SK-N-SH (cell line): ENCODE measurements around the gene FGF19.

Source experiments
- EP300 ChIP-seq, 2 experiments: IDR thresholded peaks; 2 replicates each; pipeline versions ENCODE4 v1.4.0 to v1.6.1; 2012; ENCODE audit warnings: borderline replicate concordance in 1 of 2, low read depth in 1 of 2, low read length in 1 of 2
- EZH2phosphoT487 ChIP-seq: fragments of 200-600 bp; sonication (generic); IDR thresholded peaks from 2 replicates; pipeline ENCODE4 v1.6.1; 2017; ENCODE audit warnings: low read depth, mixed run types, mild to moderate bottlenecking, antibody characterized with exemption, moderate library complexity, borderline replicate concordance
- FOXJ3 ChIP-seq: sonication (generic); formaldehyde crosslinking; IDR thresholded peaks from 2 replicates; pipeline ENCODE4 v1.5.1; 2020; ENCODE audit warnings: mild to moderate bottlenecking, missing genetic modification reagents
- FOXM1 ChIP-seq: IDR thresholded peaks from 2 replicates; pipeline ENCODE4 v1.4.0; 2012; ENCODE audit warnings: low read depth, mild to moderate bottlenecking
- GATA2 ChIP-seq: sonication (generic); formaldehyde crosslinking; IDR thresholded peaks from 2 replicates; pipeline ENCODE4 v1.5.0; 2020; ENCODE audit warnings: mild to moderate bottlenecking, missing genetic modification reagents
- POLR2AphosphoS5 ChIP-seq: IDR thresholded peaks from 2 replicates; pipeline ENCODE4 v1.6.1; 2012; ENCODE audit warnings: low read depth, low read length
- RFX5 ChIP-seq: IDR thresholded peaks from 2 replicates; pipeline ENCODE4 v1.6.1; 2012; ENCODE audit warnings: mild to moderate bottlenecking, improper control_type of control experiment, low read length
- TEAD4 ChIP-seq: IDR thresholded peaks from 2 replicates; pipeline ENCODE4 v1.4.0; 2012; ENCODE audit warnings: mild to moderate bottlenecking, borderline replicate concordance; ENCODE audit not compliant: insufficient read depth
- TF ChIP-seq, protein P1 (sequence below): fragments of 200-600 bp; sonication (generic); IDR thresholded peaks from 2 replicates; pipeline ENCODE4 v1.6.1; 2017; ENCODE audit warnings: antibody characterized with exemption, mild to moderate bottlenecking, moderate library complexity
- TF ChIP-seq, protein P2 (sequence below): IDR thresholded peaks from 2 replicates; pipeline ENCODE4 v1.4.0; 2012; ENCODE audit warnings: low read depth
- TF ChIP-seq, protein P3 (sequence below): IDR thresholded peaks from 2 replicates; pipeline ENCODE4; 2012
- TF ChIP-seq, protein P4 (sequence below): IDR thresholded peaks from 2 replicates; pipeline ENCODE4 v1.4.0; 2012; ENCODE audit warnings: low read depth, borderline replicate concordance
- TF ChIP-seq, protein P5 (sequence below): IDR thresholded peaks from 2 replicates; pipeline ENCODE4 v1.4.0; 2012; ENCODE audit warnings: low read depth, borderline replicate concordance
- TF ChIP-seq, protein P6 (sequence below): IDR thresholded peaks from 2 replicates; pipeline ENCODE4 v1.6.1; 2012; ENCODE audit warnings: mild to moderate bottlenecking, low read depth, low read length, moderate library complexity

DNA sequence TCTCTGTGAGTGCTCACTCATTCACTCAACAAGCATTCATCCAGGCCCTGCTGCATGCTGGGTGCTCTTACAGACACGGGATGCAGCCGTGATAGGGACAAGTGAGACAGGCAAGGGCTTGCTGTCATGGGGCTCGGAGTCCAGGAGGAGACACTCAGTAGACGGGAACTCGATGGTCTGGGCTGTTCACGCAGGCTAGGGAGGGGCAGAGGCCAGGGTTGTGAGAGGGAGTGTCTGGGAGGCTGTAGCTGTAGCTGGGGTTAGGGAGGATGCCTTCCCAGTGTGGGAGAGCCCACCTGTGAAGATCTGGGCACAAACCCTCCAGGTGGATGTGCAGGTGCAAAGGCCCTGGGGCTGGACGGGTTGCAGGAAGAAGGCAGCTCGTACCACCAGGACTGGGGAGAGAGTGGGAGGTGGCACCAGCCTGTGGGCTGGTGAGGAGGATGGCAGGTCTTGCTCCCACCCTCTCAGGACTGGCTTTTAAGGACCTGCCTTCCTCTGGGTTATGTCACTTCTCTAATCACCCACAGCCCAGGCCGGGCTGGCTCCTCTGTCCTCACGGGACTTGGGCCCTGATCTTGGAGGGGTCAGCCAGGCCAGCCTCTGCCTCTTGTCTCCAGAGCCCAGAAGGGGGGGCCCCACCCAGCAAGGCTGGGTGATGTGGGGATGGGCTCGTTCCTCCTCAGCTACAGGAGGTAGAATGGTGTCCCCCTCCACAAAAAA, 47.2 kb upstream of the FGF19 start:
- TF ChIP-seq, protein P1, sequence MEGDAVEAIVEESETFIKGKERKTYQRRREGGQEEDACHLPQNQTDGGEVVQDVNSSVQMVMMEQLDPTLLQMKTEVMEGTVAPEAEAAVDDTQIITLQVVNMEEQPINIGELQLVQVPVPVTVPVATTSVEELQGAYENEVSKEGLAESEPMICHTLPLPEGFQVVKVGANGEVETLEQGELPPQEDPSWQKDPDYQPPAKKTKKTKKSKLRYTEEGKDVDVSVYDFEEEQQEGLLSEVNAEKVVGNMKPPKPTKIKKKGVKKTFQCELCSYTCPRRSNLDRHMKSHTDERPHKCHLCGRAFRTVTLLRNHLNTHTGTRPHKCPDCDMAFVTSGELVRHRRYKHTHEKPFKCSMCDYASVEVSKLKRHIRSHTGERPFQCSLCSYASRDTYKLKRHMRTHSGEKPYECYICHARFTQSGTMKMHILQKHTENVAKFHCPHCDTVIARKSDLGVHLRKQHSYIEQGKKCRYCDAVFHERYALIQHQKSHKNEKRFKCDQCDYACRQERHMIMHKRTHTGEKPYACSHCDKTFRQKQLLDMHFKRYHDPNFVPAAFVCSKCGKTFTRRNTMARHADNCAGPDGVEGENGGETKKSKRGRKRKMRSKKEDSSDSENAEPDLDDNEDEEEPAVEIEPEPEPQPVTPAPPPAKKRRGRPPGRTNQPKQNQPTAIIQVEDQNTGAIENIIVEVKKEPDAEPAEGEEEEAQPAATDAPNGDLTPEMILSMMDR = no peak
- TF ChIP-seq, protein P2, sequence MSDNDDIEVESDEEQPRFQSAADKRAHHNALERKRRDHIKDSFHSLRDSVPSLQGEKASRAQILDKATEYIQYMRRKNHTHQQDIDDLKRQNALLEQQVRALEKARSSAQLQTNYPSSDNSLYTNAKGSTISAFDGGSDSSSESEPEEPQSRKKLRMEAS = no peak
- TF ChIP-seq, protein P3, sequence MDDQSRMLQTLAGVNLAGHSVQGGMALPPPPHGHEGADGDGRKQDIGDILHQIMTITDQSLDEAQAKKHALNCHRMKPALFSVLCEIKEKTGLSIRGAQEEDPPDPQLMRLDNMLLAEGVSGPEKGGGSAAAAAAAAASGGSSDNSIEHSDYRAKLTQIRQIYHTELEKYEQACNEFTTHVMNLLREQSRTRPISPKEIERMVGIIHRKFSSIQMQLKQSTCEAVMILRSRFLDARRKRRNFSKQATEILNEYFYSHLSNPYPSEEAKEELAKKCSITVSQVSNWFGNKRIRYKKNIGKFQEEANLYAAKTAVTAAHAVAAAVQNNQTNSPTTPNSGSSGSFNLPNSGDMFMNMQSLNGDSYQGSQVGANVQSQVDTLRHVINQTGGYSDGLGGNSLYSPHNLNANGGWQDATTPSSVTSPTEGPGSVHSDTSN = no peak
- TF ChIP-seq, protein P4, sequence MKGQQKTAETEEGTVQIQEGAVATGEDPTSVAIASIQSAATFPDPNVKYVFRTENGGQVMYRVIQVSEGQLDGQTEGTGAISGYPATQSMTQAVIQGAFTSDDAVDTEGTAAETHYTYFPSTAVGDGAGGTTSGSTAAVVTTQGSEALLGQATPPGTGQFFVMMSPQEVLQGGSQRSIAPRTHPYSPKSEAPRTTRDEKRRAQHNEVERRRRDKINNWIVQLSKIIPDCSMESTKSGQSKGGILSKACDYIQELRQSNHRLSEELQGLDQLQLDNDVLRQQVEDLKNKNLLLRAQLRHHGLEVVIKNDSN = no peak
- TF ChIP-seq RFX5 = no peak
- TF ChIP-seq POLR2AphosphoS5 = no peak
- TF ChIP-seq EP300 (IDR thresholded peaks at IDR 0.05; ENCODE audit: borderline replicate concordance in 1 of 2, low read depth in 1 of 2, low read length in 1 of 2) = no peak
- no peak for TF ChIP-seq TEAD4
- TF ChIP-seq, protein P5, sequence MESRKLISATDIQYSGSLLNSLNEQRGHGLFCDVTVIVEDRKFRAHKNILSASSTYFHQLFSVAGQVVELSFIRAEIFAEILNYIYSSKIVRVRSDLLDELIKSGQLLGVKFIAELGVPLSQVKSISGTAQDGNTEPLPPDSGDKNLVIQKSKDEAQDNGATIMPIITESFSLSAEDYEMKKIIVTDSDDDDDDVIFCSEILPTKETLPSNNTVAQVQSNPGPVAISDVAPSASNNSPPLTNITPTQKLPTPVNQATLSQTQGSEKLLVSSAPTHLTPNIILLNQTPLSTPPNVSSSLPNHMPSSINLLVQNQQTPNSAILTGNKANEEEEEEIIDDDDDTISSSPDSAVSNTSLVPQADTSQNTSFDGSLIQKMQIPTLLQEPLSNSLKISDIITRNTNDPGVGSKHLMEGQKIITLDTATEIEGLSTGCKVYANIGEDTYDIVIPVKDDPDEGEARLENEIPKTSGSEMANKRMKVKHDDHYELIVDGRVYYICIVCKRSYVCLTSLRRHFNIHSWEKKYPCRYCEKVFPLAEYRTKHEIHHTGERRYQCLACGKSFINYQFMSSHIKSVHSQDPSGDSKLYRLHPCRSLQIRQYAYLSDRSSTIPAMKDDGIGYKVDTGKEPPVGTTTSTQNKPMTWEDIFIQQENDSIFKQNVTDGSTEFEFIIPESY = no peak
- TF ChIP-seq FOXJ3 (CRISPR knock-in tag) = no peak
- TF ChIP-seq, protein P6, sequence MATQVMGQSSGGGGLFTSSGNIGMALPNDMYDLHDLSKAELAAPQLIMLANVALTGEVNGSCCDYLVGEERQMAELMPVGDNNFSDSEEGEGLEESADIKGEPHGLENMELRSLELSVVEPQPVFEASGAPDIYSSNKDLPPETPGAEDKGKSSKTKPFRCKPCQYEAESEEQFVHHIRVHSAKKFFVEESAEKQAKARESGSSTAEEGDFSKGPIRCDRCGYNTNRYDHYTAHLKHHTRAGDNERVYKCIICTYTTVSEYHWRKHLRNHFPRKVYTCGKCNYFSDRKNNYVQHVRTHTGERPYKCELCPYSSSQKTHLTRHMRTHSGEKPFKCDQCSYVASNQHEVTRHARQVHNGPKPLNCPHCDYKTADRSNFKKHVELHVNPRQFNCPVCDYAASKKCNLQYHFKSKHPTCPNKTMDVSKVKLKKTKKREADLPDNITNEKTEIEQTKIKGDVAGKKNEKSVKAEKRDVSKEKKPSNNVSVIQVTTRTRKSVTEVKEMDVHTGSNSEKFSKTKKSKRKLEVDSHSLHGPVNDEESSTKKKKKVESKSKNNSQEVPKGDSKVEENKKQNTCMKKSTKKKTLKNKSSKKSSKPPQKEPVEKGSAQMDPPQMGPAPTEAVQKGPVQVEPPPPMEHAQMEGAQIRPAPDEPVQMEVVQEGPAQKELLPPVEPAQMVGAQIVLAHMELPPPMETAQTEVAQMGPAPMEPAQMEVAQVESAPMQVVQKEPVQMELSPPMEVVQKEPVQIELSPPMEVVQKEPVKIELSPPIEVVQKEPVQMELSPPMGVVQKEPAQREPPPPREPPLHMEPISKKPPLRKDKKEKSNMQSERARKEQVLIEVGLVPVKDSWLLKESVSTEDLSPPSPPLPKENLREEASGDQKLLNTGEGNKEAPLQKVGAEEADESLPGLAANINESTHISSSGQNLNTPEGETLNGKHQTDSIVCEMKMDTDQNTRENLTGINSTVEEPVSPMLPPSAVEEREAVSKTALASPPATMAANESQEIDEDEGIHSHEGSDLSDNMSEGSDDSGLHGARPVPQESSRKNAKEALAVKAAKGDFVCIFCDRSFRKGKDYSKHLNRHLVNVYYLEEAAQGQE = no peak
- no peak for TF ChIP-seq EZH2phosphoT487
- TF ChIP-seq GATA2 = no peak
- TF ChIP-seq FOXM1 = no peak
